GM19240 (cell line): Measurements from ENCODE around the gene NACC2.
A peak's percentile ranks its signal among the peaks of the same experiment; 100 is the strongest.

Source experiments
- DNase-seq: peaks from one replicate; pipeline ENCODE4 v3.0.0; 2011; ENCODE audit warnings: low spot score; ENCODE audit not compliant: insufficient read length

NACC2 gene

DNA sequence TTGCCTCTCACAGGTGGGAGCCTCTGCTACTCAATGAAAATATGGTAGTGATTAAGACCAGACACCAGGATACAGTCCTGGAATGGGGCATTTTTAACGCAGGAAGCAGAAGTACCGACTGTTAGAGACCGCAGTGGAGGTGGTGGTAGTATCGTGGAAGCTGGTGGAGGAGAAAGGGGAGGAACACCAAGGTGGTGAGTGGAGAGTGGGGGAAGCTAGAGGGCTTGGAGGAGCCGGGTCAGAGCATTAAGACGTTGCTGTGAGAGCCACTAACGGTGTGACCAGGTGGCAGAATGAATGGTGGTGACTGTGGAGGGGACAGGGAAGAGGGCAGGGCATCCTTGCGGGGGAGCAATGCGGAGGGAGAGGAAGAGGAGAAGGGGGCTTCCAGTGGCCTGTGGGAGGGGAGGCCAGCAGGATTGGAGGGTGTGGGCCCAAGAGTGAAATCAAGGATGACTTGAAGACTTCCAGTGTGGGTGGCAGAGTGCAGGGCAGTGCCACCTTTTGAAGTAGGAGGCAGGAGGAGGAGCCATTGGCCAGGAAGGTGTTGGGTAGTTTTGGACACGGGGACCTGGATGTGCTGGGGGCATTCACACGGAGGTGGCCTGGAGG lies 132.3 kb downstream of the NACC2 start:
- no peak for DNase-seq

GRCh38 chr9:135961811-135962695 lies 133.0 kb downstream of the NACC2 start:
- DNase-seq, result no peak

GRCh38 chr9:135961277-135961715 lies 133.8 kb downstream of the NACC2 start, which contains the start of gene UBAC1:
TSS of gene UBAC1 (minus strand) at chr9:135961373. CDS start at chr9:135961162, 211 bp downstream.
- peak; percentile 100 for DNase-seq

GRCh38 chr9:135960411-135961276 lies 134.4 kb downstream of the NACC2 start:
- peak; percentile 16 for DNase-seq

DNA sequence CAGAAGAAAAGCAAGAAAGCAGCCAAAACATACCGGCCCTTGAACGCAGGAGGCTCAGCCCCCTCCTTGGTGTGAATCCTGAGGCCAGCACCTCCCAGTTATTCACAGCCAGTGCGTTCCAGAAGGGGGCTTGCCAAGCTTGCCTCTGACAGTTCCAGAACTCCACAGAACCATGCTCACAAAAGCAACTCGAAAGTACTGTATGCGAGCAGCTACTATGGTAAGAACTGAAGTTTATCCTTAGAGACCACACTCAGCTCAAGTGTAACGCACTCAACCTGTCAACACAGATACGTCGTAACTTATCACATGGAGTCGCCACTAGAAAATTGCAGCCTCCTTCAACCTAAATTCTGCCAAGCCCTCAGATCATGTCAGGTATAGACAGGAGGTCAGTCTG lies 135.3 kb downstream of the NACC2 start:
- no peak for DNase-seq

DNA sequence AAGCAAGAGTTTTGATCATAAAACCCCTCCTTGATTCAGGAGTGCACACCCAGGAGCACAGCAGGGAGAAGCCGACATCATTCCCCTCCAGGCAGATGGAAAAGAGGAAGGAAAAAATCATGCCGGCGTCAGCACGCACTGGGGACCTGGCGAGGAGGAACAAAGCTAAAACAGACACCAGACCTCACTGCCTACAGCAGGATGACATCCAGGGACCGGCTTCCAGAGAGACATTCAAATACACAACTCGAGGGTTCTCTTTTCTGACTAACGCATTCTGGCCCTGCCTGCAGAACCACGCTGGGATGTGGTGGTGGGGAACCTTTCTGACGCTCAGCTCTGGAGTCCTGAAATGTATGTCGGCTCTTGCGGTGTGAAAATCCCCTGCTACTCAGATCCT lies 136.6 kb downstream of the NACC2 start:
- no peak for DNase-seq

DNA sequence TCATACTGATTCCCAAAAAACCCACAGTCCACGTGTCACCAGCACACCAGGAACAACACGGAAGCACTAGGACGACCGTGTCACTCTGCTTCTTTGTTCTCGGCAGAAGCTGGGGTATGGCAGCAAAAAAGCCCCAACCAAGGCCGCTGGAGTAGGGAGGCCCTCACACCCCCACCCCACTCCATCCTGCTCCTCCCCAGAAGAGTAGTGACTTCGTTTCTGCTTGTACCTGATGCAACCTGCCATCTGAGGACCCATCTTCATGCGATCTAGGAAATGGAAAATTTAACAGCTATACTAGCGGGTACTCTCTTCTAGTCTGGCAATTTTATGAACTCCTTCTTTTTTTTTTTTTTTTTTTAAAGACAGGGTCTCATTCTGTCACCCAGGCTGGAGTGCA lies 137.7 kb downstream of the NACC2 start:
- DNase-seq, result no peak

DNA sequence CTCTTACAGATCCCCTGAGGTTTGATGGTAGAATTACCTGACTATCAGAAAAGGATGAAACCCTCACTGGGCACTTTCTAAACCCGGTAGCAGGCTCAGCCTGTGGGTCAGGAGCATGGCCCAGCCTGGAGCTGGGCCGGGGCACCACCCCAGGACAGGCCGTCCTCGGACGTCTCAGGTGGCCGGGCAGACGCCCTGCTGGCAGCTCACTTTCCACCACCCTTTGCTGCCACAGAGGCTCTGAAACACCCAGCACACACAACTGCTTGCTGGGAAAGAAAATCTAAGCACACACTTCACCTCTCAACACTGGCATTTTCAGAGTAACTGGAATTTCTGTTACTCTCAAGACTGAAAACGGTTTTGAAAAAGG lies 138.3 kb downstream of the NACC2 start:
- DNase-seq, result no peak
